NCI-H82 treated with DMSO at 0.1 percent for 48 hours (cell line): ENCODE results near the gene ATP5F1D.
"Not testable (repeated sequence)": the region's sequence is repeated elsewhere in the genome, so short reads cannot be mapped to it uniquely, and the experiment has no call there.

Source experiments
- DNase-seq: peaks from one replicate; lab custom pipeline; 2025; ENCODE audit not compliant: unreplicated experiment; lab: John Stamatoyannopoulos, UW

The ATP5F1D gene

DNA sequence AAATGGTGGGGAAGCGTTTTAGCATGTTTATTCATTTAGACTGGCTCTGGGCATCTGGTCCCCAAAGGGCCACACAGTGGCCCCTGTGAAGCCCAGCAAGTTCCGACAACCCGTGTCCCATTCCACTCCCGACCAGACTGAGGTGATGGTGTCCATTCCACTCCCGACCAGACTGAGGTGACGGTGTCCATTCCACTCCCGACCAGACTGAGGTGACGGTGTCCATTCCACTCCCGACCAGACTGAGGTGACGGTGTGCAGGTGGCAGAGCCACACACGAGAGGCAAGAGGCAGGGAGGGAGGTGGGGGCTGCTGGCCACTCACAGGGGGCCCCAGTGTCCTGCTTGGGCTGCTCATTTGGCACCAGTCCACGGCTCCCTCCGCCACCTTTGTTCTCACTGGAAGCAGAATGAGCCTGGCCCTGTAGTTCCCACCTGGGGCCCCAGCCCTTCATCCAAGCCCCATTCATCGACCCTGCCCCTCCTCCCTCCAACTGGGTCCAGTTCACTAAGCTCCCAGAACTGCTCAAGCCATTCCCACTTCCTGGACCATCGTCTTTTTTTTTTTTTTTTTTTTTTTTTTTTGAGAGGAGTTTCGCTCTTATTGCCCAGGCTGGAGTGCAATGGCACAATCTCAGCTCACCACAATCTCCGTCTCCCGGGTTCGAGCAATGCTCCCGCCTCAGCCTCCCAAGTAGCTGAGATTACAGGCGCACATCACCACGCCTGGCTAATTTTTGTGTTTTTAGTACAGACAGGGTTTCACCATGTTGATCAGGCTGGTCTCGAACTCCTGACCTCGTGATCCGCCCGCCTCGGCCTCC, 4.9 kb downstream of the ATP5F1D start:
- not testable (repeated sequence) for DNase-seq

DNA sequence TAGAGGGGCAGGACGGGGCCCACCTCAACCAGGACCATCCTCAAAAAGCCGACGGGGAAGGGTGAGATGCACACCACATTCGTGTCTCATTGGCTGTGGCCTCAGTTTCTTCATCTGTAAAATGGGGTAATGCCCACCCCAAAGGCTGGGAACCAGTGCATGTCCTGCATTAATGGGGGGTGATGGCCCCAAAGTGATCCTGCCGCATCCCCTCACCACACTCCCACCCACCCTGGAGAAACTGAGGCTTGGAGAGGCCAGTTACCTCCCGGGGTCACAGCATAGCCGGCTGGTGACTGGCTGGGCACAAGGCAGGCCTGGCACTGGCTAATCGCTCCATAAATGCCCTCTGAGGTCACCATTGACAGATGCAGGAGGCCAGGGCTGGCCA, 6.2 kb downstream of the ATP5F1D start:
- no peak for DNase-seq

DNA sequence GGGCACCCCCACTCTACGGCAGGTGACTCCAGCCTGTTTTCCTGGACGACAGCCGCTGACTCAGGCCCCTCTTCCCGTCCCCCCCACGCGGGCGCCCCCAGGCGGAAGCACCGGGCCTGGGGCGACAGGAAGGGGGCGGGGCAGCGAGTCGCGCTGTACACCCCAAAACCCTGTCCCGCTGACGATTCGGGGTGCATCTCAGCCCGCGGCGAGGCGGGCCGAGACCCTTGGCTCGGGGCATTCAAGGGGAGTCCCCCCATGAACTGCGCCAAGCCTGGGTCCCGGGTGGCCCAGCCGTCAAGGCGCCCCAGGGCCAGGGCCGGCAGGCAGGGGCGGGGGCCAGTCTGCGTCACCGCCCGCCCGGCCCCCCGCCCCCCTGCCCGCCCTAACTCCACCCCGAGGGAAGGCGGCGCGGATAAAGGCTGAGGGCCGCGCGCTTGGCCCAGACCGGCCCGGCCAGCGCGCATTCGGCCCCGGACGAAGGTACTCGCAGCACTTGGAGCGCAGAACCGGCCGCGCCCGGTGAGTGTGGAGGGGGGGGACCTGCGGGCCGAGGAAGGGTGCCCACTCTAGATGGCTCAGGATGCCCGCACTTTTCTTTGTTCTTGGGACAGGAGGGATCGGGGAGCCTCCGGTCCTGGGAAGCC, 6.7 kb downstream of the ATP5F1D start, which contains the start of gene MIDN:
MIDN (plus strand) TSS at position 445 of the 647 bp plus-strand sequence. CDS start 1,714 bp downstream, outside the sequence.
- DNase-seq, result no peak

DNA sequence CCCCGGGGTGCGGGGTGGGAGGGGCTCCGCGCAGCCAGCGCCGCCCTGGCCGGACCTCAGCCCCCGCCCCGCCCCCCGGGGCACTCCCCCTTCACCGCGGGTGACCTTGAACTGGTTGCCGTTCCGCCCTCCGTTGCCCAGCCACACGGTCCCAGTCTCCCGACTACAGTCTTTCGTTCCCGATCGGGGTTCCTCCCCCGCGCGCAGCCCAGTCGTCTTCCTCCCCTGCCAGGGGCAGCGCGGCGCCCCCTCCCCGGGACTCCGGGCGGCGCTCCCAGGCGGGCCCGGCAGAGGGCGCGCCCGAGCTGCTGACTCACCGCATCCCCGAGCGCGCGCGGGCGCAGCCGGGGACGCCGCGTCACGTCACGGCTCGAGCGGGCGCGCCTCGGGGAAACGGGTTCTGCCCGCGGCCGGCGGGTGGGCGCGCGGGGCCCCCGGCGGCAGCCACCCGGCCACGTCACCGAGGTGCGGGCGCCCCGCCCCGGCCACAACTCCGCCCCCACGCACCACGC, 7.3 kb downstream of the ATP5F1D start:
- DNase-seq, result no peak

DNA sequence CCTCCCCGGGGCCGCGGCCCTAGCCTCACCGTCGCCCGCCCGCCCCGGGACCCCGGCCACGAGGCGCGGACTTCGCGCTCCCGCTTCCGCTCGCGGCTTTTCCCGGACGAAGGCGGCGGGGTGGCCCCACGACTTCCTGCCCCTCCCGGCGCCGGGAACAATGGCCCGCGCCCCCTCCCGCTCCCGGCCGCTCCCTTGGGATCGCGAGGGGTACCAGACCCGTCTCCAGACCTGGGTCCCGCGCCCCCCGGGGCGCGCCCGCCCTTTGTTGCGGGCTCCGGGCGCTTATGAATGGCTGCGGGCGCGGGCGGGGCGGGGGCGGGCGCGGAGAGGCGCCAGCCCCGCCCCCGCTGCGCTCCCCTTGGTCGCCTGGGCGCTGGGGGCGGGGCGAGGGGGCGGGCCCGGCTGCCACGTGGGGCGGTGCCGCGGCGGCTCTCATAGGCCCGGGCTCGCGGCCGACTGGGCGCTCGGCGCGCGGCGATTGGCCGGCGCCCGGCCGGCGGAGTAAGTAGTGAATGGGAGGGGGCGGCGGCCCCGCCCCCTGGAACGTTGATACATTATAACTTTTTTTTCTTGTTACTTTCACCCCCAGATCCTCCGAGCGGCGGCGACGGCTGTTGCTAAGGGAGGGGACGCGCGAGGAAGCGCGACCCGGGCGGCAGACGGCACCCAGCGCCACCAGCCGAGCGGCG, 7.9 kb downstream of the ATP5F1D start:
- DNase-seq, result peak; percentile 72

DNA sequence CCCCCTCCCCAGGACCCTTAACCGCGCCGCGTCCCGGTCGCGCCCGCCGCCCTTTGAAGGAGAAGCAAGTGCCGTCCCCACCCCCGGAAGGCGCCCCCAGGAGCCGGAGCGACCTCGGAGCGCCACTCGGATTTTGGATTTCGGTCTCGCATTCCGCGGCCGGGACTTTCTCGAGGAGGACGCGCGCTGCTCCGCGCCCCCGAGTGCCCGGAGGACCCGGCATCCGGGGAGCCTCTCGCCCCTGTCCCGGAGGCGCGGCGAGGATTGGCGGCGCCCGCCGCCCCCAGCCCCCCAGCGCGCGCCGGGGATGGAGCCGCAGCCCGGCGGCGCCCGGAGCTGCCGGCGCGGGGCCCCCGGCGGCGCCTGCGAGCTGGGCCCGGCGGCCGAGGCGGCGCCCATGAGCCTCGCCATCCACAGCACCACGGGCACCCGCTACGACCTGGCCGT, 8.5 kb downstream of the ATP5F1D start:
- no peak for DNase-seq

GRCh38 chr19:1250437-1251260, 9.1 kb downstream of the ATP5F1D start:
- DNase-seq, result peak; percentile 61

GRCh38 chr19:1251330-1252220, 10.0 kb downstream of the ATP5F1D start:
- no peak for DNase-seq

DNA sequence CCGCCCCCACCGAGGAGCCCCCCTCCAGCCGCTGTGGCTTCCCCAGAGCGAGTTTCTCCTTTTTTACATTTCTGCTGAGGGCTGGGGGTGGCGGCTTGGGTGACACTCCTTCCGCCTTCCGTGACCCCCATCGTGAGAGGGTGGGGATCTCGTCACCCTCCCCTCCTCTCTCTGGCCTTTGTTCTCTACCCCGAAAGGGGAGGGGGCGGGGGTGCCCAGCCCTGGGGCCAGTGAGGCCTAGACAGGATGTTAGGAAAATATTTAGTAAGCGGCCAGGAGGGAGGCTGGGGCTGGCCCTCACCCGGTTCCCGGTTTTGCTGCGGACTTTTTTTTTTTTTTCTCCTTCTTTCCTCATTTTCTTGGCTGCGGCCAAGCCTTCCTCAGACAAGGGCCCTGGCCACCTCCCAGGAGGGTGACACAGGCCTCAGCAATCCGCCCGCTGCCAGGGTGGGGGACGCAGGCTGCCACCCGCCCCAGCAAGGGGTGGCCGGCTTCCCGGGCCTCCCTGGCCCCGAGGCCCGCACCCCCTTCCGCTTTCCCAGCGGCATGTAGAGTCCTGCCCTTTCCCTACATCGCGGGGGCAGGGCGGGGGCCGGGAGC, 10.8 kb downstream of the ATP5F1D start:
- no peak for DNase-seq

GRCh38 chr19:1252821-1253513, 11.4 kb downstream of the ATP5F1D start:
- no peak for DNase-seq

GRCh38 chr19:1253514-1254080, 12.0 kb downstream of the ATP5F1D start:
- no peak for DNase-seq

GRCh38 chr19:1254081-1254527, 12.6 kb downstream of the ATP5F1D start:
- no peak for DNase-seq

GRCh38 chr19:1254530-1255185, 13.1 kb downstream of the ATP5F1D start:
- no peak for DNase-seq

DNA sequence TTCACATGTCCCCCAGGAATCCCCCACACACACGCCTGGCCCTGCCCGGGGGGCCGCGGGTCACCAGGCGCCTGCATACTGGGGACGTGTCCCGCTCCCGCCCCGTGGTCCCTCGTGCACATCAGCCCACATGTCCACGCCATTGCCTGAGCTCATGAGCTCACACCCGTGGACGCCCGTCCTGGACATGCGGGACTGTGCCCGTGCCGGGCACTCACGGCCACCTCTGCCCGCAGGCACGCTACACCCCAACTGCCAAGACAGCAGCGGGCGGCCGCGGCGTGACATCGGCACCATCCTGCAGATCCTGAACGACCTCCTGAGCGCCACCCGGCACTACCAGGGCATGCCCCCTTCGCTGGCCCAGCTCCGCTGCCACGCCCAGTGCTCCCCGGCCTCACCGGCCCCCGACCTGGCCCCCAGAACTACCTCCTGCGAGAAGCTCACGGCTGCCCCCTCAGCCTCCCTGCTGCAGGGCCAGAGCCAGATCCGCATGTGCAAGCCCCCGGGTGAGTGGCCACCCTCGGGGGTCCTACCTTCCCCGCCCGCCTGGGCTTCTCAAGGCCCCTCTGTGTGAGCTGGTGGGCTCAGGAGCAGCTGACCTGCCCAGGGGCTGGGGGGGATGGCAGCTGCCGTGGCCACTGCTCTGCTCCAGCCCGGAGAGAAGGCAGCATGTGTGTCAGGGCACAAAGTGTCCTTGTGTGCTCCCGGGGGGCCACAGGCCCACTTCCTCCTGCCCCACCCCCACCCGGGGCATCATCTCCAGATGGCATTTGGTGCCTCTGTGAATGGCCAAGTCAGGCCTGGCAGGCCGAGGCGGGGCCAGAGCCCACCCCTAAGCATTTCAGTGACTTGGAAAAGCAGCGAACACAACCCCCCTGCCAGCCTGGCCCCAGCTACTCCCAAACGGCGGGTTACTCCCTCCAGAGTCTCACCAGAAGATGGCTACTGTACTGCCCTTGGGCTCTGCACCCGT, 13.9 kb downstream of the ATP5F1D start:
- no peak for DNase-seq

- no peak for DNase-seq
These were observed 15.3 kb downstream of the ATP5F1D start for GRCh38 chr19:1256646-1257474.
